HepG2 (cell line): ENCODE data around the gene AASS. TPM values are rescaled to one million over a fixed set of nuclear protein-coding genes. Genes with fewer than 3 reads are reported as not detected.

Source experiments
- ATAC-seq: fragments of 200-7000 bp; cut with Tn5 transposase; 3 replicates; pipeline ENCODE4 v1.9.1; 2020; ENCODE audit warnings: mild to moderate bottlenecking, moderate library complexity
- BruUV-seq: library from RNA; stranded (reverse); fragments of 400-500 nt; replicated peaks from 2 replicates; lab custom pipeline; 2021; lab: Mats Ljungman, UMichigan
- CTCF ChIA-PET: fragments of 300-600 bp; formaldehyde crosslinking; extraction: SDS; loops from one replicate; lab custom pipeline; 2021; ENCODE audit warnings: low total read pairs, inconsistent platforms, low intra/inter-chr PET ratio; lab: Yijun Ruan, JAX
- POLR2A ChIA-PET: fragments of 350-600 bp; sonication (Branson Sonifier 250); formaldehyde crosslinking; loops from one replicate; lab custom pipeline; 2020; ENCODE audit warnings: antibody characterized with exemption, inconsistent platforms; lab: Yijun Ruan, JAX
- DNase-seq: peaks from one replicate; pipeline ENCODE4 v3.0.0-alpha.2; 2015; ENCODE audit warnings: low spot score
- FAIRE-seq: peaks from 3 replicates; lab custom pipeline; 2011; peaks lifted over from hg19 to GRCh38; lab: Jason Lieb, UNC
- H2AFZ ChIP-seq: one replicate; pipeline ENCODE4 v1.6.1; 2011; ENCODE audit warnings: low read length, inconsistent platforms
- H3K27ac ChIP-seq: fragments of 300-600 bp; 3 replicates; pipeline ENCODE4 v1.8.0; 2011; ENCODE audit warnings: mixed run types, mild to moderate bottlenecking, mixed read lengths, low read length, inconsistent platforms; ENCODE audit not compliant: insufficient read depth; ENCODE audit errors: extremely low read length
- H3K27me3 ChIP-seq, 2 experiments: fragments of 200-600 bp in 1 of 2; 2 replicates in 1 of 2; 3 replicates in 1 of 2; pipeline versions ENCODE4 v1.6.0 to v1.8.0; 2011; ENCODE audit warnings: low read length in 2 of 2, mild to moderate bottlenecking in 2 of 2, moderate library complexity in 2 of 2, inconsistent platforms in 1 of 2; ENCODE audit not compliant: insufficient read depth in 2 of 2, control insufficient read depth in 1 of 2
- H3K36me3 ChIP-seq, 2 experiments: fragments of 200-600 bp in 1 of 2; replicated peaks in 1 of 2; 2 replicates in 1 of 2; 3 replicates in 1 of 2; pipeline versions ENCODE4 v1.5.1 to v1.8.0; 2011; ENCODE audit warnings: low read length in 2 of 2, inconsistent platforms in 1 of 2; ENCODE audit not compliant: insufficient read depth in 2 of 2, control insufficient read depth in 1 of 2
- H3K4me1 ChIP-seq: 2 replicates; pipeline ENCODE4 v1.5.1; 2012; ENCODE audit warnings: low read length, inconsistent platforms; ENCODE audit not compliant: insufficient read depth
- H3K4me2 ChIP-seq: 2 replicates; pipeline ENCODE4 v1.6.0; 2011; ENCODE audit warnings: low read depth, low read length, inconsistent platforms
- H3K4me3 ChIP-seq, 3 experiments: fragments of 200-600 bp in 1 of 3; sonication (generic), shearing (Covaris generic) in 1 of 3; replicated peaks in 1 of 3; 2 replicates each; pipeline ENCODE4 v1.5.1; 2011 to 2016; ENCODE audit warnings: low read length in 3 of 3, inconsistent platforms in 2 of 3, low read depth in 2 of 3, mild to moderate bottlenecking in 2 of 3, control low read depth in 1 of 3, mixed read lengths in 1 of 3; ENCODE audit not compliant: insufficient read depth in 1 of 3
- H3K79me2 ChIP-seq: one replicate; pipeline ENCODE4 v1.6.1; 2011; ENCODE audit warnings: low read length, inconsistent platforms; ENCODE audit not compliant: insufficient read depth
- H3K9ac ChIP-seq: 2 replicates; pipeline ENCODE4 v1.6.0; 2011; ENCODE audit warnings: mild to moderate bottlenecking, low read depth, low read length, inconsistent platforms; ENCODE audit not compliant: insufficient read depth
- H3K9me3 ChIP-seq: 2 replicates; pipeline ENCODE4 v1.5.1; 2012; ENCODE audit warnings: mild to moderate bottlenecking, low read length
- H4K20me1 ChIP-seq: 2 replicates; pipeline ENCODE4 v1.6.0; 2011; ENCODE audit warnings: inconsistent platforms, mild to moderate bottlenecking, low read length, moderate library complexity; ENCODE audit not compliant: insufficient read depth
- ARNT ChIP-seq: fragments of 450-650 bp; IDR thresholded peaks from 2 replicates; pipeline ENCODE4 v1.6.1; 2017
- MAFF ChIP-seq: IDR thresholded peaks from 2 replicates; pipeline ENCODE4 v1.6.1; 2011; ENCODE audit warnings: low read depth, low read length, improper control_type of control experiment
- MAFK ChIP-seq, 2 experiments: IDR thresholded peaks in 1 of 2; conservative IDR thresholded peaks in 1 of 2; 2 replicates each; pipeline ENCODE4 v1.6.1; 2011; ENCODE audit warnings: improper control_type of control experiment in 2 of 2, low read length in 2 of 2
- STAT5B ChIP-seq: sonication (generic); formaldehyde crosslinking; IDR thresholded peaks from 2 replicates; pipeline ENCODE4 v1.4.0; 2020; ENCODE audit warnings: missing genetic modification reagents
- TIGD3 ChIP-seq: sonication (generic); formaldehyde crosslinking; IDR thresholded peaks from 2 replicates; pipeline ENCODE4 v1.5.1; 2020; ENCODE audit warnings: mild to moderate bottlenecking, missing genetic modification reagents, borderline replicate concordance
- ZNF337 ChIP-seq: sonication (generic); formaldehyde crosslinking; IDR thresholded peaks from 2 replicates; pipeline ENCODE4 v1.5.1; 2020; ENCODE audit warnings: missing genetic modification reagents, low read depth, mild to moderate bottlenecking, borderline replicate concordance
- ZNF800 ChIP-seq: sonication (generic); formaldehyde crosslinking; IDR thresholded peaks from 2 replicates; pipeline ENCODE4 v1.4.0; 2020; ENCODE audit warnings: missing genetic modification reagents
- WGBS: methylation state at CpG from one replicate; pipeline ENCODE4 v1.1.6; 2017; ENCODE audit warnings: low lambda C conversion rate; 5-methylcytosine and 5-hydroxymethylcytosine counted together
- in situ Hi-C: cut with HindIII; loops from 2 replicates; pipeline ENCODE4 v1.10.0; 2017; ENCODE audit warnings: low pct_unique_long_range_greater_than_20kb; ENCODE audit not compliant: extremely low pct_ligation_motif_present
- intact Hi-C: fragments of 100-400 bp; cut with micrococcal nuclease; formaldehyde crosslinking; loops from one replicate; pipeline ENCODE4 v1.10.0; 2022; ENCODE audit not compliant: unreplicated experiment
- polyA plus RNA-seq, 8 experiments: library from polyadenylated mRNA; depleted of rRNA in 3 of 8; stranded (reverse) in 7 of 8; unstranded in 1 of 8; fragments of >200 nt; fragmentation: Illumina TruSeq in 4 of 8; extraction: Trizol in 4 of 8; gene quantifications; 2 replicates each; pipeline versions ENCODE4 v1.2.1 to v1.2.3, GENCODE V29; 2011 to 2016; ENCODE audit warnings: low read depth in 4 of 8, missing spikeins in 1 of 8, mixed read lengths in 1 of 8; ENCODE audit not compliant: insufficient read depth in 1 of 8
- total RNA-seq, 5 experiments: library from RNA; depleted of rRNA; stranded (reverse); fragments of >200 nt; fragmentation: Illumina TruSeq; extraction: Trizol; gene quantifications; 2 replicates each; pipeline ENCODE4 v1.2.3, GENCODE V29; 2016; ENCODE audit warnings: low read depth in 1 of 5

AASS gene
- total and polyA plus RNA-seq, 2 of the 13 experiments (the other 11 are each of a cell fraction or from before 2014, with no cell fraction given): 11.6 to 43.9 TPM

GRCh38 chr7:122095642-122096041 is 48.4 kb downstream of the AASS start:
- ChIA-PET CTCF (no interaction called here), POLR2A (no interaction called here)
- FAIRE-seq: no peak
- H2AFZ ChIP-seq: no peak overlapping the region
- no peak for DNase-seq
- ATAC-seq: no peak
- no peak overlapping the region for H3K4me3 ChIP-seq
- in situ Hi-C loops (loop anchor here (10.0 kb wide), 1 partner anchor 439 kb away; no protein-coding TSS in a partner anchor), intact Hi-C loops (loop anchor here (5.0 to 10.0 kb wide), 2 partner anchors 37 to 119 kb away; no protein-coding TSS in a partner anchor)
- no peak overlapping the region for H3K27ac ChIP-seq
- no peaks in the 10 kb centered on the region; a peak in 1 of 5 replicates for H3K36me3 ChIP-seq
- no peaks in the 10 kb centered on the region for H3K27me3 ChIP-seq
- no peak overlapping the region for H3K9ac ChIP-seq
- WGBS: 73% methylated on average over 4 of the region's 4 CpGs
- no peak overlapping the region for H3K4me2 ChIP-seq
- H3K9me3 ChIP-seq: no peaks in the 10 kb centered on the region
- BruUV-seq: no TSS peak
- no peaks in the 10 kb centered on the region for H3K79me2 ChIP-seq
- no peaks in the 10 kb centered on the region for H3K4me1 ChIP-seq
- TF ChIP-seq ZNF800 (CRISPR knock-in tag) (no peak), TIGD3 (CRISPR knock-in tag) (no peak), ARNT (no peak), ZNF337 (no peak), MAFK (conservative IDR thresholded peaks at IDR 0.05 in 1 of 2, IDR thresholded peaks at IDR 0.05 in 1 of 2; ENCODE audit: low read length in 2 of 2) (peak; percentile 39 to 65; a peak in 3 of 4 replicates), MAFF (peak; percentile 16; the same call in 1 of the 2 replicates), STAT5B (CRISPR knock-in tag) (no peak)
- TF ChIP-seq, all 625 proteins: peak for 2
- no peaks in the 10 kb centered on the region for H4K20me1 ChIP-seq
